HG02884 (cell line): ENCODE results near the gene DBT.
"Not testable (repeated sequence)": the region's sequence is repeated elsewhere in the genome, so short reads cannot be mapped to it uniquely, and the experiment has no call there.

Experiments used
- ATAC-seq: cut with Tn5 transposase; IDR thresholded peaks from one replicate; pipeline ENCODE4 v1.9.1; 2021; ENCODE audit warnings: mild to moderate bottlenecking, moderate library complexity; ENCODE audit not compliant: unreplicated experiment

DBT gene

GRCh38 chr1:100252901-100253300 lies 3.3 kb upstream of the DBT start:
- ATAC-seq = no peak

- no peak for ATAC-seq
Measured at GRCh38 chr1:100250807-100251206, 1.2 kb upstream of the DBT start.

- no peak for ATAC-seq
Measured at GRCh38 chr1:100250264-100250663, 630 bp upstream of the DBT start.

GRCh38 chr1:100249155-100249536 lies 488 bp downstream of the DBT start:
- ATAC-seq = no peak

GRCh38 chr1:100246738-100247137 lies 2.9 kb downstream of the DBT start:
- ATAC-seq = no peak

- no peak for ATAC-seq
Measured at GRCh38 chr1:100240631-100241030, 9.0 kb downstream of the DBT start.

GRCh38 chr1:100239961-100240360 lies 9.7 kb downstream of the DBT start:
- no peak for ATAC-seq

- no peak for ATAC-seq
Measured at GRCh38 chr1:100237091-100237490, 12.5 kb downstream of the DBT start.

GRCh38 chr1:100234432-100234831 lies 15.2 kb downstream of the DBT start:
- ATAC-seq = no peak

- not testable (repeated sequence) for ATAC-seq
Measured at GRCh38 chr1:100233566-100233965, 16.1 kb downstream of the DBT start.

- ATAC-seq = no peak
Measured at GRCh38 chr1:100232156-100232555, 17.5 kb downstream of the DBT start.

- no peak for ATAC-seq
Measured at GRCh38 chr1:100231721-100232120, 17.9 kb downstream of the DBT start.

- ATAC-seq = no peak
Measured at GRCh38 chr1:100230765-100231164, 18.9 kb downstream of the DBT start.

GRCh38 chr1:100229681-100230443 lies 19.8 kb downstream of the DBT start:
- no peak for ATAC-seq

- no peak for ATAC-seq
Measured at GRCh38 chr1:100222428-100222827, 27.2 kb downstream of the DBT start.

GRCh38 chr1:100219883-100220282 lies 29.8 kb downstream of the DBT start:
- no peak for ATAC-seq

- ATAC-seq = no peak
Measured at GRCh38 chr1:100219457-100219856, 30.2 kb downstream of the DBT start.

GRCh38 chr1:100217834-100218233 lies 31.8 kb downstream of the DBT start:
- no peak for ATAC-seq

- ATAC-seq = no peak
Measured at GRCh38 chr1:100215101-100215500, 34.5 kb downstream of the DBT start.

- no peak for ATAC-seq
Measured at GRCh38 chr1:100213141-100213540, 36.5 kb downstream of the DBT start.

GRCh38 chr1:100206301-100206700 lies 43.3 kb downstream of the DBT start:
- ATAC-seq = no peak

- ATAC-seq = not testable (repeated sequence)
Measured at GRCh38 chr1:100205593-100205992, 44.0 kb downstream of the DBT start.

GRCh38 chr1:100205103-100205502 lies 44.5 kb downstream of the DBT start:
- ATAC-seq = not testable (repeated sequence)
